ENCODE measurements around the gene PRDX5. TPM values are rescaled to one million over a fixed set of nuclear protein-coding genes. Genes with fewer than 3 reads are reported as not detected.

Gene PRDX5
- total RNA-seq, 1 donor from 2014 or later = 255 TPM

GRCh38 chr11:64362339-64362738 lies 44.4 kb downstream of the PRDX5 start:
- DNase-seq (ENCODE audit: low spot score) = no peak

DNA sequence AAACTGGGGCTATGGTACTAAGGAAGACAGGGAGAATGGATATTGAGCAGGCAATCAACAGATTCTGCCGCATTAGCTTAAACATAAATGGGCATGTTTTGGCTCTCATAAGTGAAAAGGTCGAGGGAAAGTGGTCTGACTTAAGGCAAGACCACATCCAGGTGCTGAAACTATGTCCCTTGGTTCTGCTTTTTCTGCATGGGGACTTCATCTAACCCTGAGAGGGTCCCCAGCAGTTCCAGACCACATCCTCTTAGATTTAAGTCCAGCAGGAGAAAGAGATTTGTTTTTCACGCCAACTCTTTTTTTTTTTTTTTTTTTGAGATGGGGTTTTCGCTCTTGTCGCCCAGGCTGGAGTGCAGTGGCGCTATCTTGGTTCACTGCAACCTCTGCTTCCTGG lies 46.5 kb downstream of the PRDX5 start:
- no peak for DNase-seq (ENCODE audit: low spot score)

- DNase-seq (ENCODE audit: low spot score) = no peak
These were observed 47.0 kb downstream of the PRDX5 start for GRCh38 chr11:64364911-64365310.

GRCh38 chr11:64366751-64367150 lies 48.8 kb downstream of the PRDX5 start:
- no peak for DNase-seq (ENCODE audit: low spot score)

GRCh38 chr11:64367931-64368672 lies 50.2 kb downstream of the PRDX5 start:
- DNase-seq (ENCODE audit: low spot score) = no peak

GRCh38 chr11:64368673-64369074 lies 50.8 kb downstream of the PRDX5 start:
- DNase-seq (ENCODE audit: low spot score) = no peak

DNA sequence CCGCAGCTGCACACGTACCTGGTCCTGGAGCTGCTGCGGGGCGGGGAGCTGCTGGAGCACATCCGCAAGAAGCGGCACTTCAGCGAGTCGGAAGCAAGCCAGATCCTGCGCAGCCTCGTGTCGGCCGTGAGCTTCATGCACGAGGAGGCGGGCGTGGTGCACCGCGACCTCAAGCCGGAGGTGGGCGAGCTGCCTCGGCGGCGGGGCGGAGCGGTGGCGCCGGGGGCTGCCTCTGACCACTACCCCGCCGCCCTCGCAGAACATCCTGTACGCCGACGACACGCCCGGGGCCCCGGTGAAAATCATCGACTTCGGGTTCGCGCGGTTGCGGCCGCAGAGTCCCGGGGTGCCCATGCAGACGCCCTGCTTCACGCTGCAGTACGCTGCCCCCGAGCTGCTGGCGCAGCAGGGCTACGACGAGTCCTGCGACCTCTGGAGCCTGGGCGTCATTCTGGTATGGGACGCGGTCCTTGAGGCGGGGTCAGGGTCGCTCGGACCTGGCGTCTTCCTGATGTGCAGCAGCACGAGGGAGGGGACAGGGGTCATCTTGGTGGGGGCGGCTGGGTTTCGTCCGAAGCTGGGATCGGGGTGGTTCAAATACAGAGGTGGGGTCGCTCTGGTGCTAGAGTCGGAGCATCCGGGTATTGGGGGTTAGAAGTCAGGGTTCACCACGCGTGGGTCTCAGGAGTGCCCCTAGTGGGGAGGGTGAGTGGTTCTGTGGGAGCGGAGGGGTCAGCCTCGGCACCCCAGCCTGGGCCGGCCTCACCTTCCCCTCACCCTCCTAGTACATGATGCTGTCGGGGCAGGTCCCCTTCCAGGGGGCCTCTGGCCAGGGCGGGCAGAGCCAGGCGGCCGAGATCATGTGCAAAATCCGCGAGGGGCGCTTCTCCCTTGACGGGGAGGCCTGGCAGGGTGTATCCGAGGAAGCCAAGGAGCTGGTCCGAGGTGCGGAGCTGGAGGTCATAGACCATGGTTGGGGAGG lies 51.8 kb downstream of the PRDX5 start:
- DNase-seq (ENCODE audit: low spot score) = no peak

DNA sequence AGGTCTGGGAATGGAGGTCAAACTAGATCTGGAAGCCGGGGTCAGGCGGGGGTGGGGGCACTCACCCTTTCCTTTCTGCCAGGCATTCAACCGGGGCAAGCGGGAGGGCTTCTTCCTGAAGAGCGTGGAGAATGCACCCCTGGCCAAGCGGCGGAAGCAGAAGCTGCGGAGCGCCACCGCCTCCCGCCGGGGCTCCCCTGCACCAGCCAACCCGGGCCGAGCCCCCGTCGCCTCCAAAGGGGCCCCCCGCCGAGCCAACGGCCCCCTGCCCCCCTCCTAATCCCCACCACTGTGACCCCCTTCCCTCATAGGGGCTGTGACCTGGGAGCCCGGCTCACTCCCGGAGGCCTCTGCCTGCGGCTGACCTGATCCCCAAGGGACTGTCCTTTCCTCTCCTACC lies 53.3 kb downstream of the PRDX5 start:
- no peak for DNase-seq (ENCODE audit: low spot score)

Other genes starting within 250 kb of the PRDX5 start
- 27.3 TPM for gene MACROD1, start 152.0 kb upstream of the PRDX5 start, total RNA-seq
- gene STIP1, start 131.9 kb upstream of the PRDX5 start, total RNA-seq = 119 TPM
- 15.5 TPM for gene FERMT3, start 111.4 kb upstream of the PRDX5 start, total RNA-seq
- 49.4 TPM for gene TRPT1, start 91.9 kb upstream of the PRDX5 start, total RNA-seq
- 82.7 TPM for gene NUDT22, start 91.8 kb upstream of the PRDX5 start, total RNA-seq
- 44.1 TPM for gene DNAJC4, start 87.6 kb upstream of the PRDX5 start, total RNA-seq
- gene VEGFB, start 83.5 kb upstream of the PRDX5 start, total RNA-seq = 51.6 TPM
- 55.7 TPM for gene FKBP2, start 77.0 kb upstream of the PRDX5 start, total RNA-seq
- gene PPP1R14B, start 71.2 kb upstream of the PRDX5 start, total RNA-seq = 136 TPM
- gene PLCB3, start 66.6 kb upstream of the PRDX5 start, total RNA-seq = 33.5 TPM
- 43.0 TPM for gene BAD, start 33.5 kb upstream of the PRDX5 start, total RNA-seq
- gene GPR137, start 32.3 kb upstream of the PRDX5 start, total RNA-seq = 31.0 TPM
- not detected for gene KCNK4, start 26.8 kb upstream of the PRDX5 start, total RNA-seq
- gene CATSPERZ, start 17.8 kb upstream of the PRDX5 start, total RNA-seq = not detected
- 82.8 TPM for gene ESRRA, start 12.6 kb upstream of the PRDX5 start, total RNA-seq
- gene TRMT112, start 562 bp upstream of the PRDX5 start, total RNA-seq = 156 TPM
- gene CCDC88B, start 22.1 kb downstream of the PRDX5 start, total RNA-seq = 17.1 TPM
- gene RPS6KA4, start 41.0 kb downstream of the PRDX5 start, total RNA-seq = 31.3 TPM
- gene SLC22A11, start 237.8 kb downstream of the PRDX5 start, total RNA-seq = 0.44 TPM

Measured in ureter (tissue), 1 donor.